Hepatocyte (in vitro differentiated cells): ENCODE data around the gene ESYT3.

Experiments used
- EZH2 ChIP-seq: fragments of 200-600 bp; sonication (generic); IDR thresholded peaks from 2 replicates; pipeline ENCODE4 v1.6.1; 2016; ENCODE audit warnings: antibody characterized with exemption, mild to moderate bottlenecking, borderline replicate concordance
- EZH2phosphoT487 ChIP-seq: fragments of 200-600 bp; sonication (generic); IDR thresholded peaks from one replicate; pipeline ENCODE4 v1.6.1; 2018; ENCODE audit warnings: antibody characterized with exemption, mild to moderate bottlenecking, low read depth, moderate library complexity; ENCODE audit not compliant: unreplicated experiment, severe bottlenecking
- TF ChIP-seq, protein P1 (sequence below): fragments of 200-600 bp; sonication (generic); IDR thresholded peaks from 2 replicates; pipeline ENCODE4 v1.5.1; 2016; ENCODE audit warnings: antibody characterized with exemption, mild to moderate bottlenecking; ENCODE audit not compliant: poor library complexity

DNA sequence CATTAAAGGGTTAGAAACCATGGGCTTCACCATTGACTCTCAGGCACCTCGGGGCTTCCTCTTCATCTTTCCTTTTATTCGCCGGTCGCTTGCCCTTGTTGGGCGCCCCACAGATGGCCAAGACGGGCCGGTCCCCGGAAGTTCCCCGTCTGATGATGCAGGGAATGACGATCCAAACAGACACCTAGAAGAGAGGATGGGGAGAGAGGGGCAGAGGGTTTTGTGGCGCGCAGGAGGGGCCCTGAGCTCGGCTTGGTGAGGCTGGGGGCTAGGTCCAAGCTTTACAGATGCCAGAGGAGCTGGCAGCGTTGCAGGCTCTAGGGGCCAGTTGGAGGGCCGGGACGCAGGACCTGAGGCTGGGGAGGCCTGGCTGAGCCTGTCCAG lies 532 bp upstream of the ESYT3 start:
- TF ChIP-seq, protein P1, sequence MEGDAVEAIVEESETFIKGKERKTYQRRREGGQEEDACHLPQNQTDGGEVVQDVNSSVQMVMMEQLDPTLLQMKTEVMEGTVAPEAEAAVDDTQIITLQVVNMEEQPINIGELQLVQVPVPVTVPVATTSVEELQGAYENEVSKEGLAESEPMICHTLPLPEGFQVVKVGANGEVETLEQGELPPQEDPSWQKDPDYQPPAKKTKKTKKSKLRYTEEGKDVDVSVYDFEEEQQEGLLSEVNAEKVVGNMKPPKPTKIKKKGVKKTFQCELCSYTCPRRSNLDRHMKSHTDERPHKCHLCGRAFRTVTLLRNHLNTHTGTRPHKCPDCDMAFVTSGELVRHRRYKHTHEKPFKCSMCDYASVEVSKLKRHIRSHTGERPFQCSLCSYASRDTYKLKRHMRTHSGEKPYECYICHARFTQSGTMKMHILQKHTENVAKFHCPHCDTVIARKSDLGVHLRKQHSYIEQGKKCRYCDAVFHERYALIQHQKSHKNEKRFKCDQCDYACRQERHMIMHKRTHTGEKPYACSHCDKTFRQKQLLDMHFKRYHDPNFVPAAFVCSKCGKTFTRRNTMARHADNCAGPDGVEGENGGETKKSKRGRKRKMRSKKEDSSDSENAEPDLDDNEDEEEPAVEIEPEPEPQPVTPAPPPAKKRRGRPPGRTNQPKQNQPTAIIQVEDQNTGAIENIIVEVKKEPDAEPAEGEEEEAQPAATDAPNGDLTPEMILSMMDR, result no peak
- no peak for TF ChIP-seq EZH2phosphoT487
- no peak for TF ChIP-seq EZH2
